Measurements from ENCODE around the gene FBXL5.

The FBXL5 gene, protein sequence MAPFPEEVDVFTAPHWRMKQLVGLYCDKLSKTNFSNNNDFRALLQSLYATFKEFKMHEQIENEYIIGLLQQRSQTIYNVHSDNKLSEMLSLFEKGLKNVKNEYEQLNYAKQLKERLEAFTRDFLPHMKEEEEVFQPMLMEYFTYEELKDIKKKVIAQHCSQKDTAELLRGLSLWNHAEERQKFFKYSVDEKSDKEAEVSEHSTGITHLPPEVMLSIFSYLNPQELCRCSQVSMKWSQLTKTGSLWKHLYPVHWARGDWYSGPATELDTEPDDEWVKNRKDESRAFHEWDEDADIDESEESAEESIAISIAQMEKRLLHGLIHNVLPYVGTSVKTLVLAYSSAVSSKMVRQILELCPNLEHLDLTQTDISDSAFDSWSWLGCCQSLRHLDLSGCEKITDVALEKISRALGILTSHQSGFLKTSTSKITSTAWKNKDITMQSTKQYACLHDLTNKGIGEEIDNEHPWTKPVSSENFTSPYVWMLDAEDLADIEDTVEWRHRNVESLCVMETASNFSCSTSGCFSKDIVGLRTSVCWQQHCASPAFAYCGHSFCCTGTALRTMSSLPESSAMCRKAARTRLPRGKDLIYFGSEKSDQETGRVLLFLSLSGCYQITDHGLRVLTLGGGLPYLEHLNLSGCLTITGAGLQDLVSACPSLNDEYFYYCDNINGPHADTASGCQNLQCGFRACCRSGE

DNA sequence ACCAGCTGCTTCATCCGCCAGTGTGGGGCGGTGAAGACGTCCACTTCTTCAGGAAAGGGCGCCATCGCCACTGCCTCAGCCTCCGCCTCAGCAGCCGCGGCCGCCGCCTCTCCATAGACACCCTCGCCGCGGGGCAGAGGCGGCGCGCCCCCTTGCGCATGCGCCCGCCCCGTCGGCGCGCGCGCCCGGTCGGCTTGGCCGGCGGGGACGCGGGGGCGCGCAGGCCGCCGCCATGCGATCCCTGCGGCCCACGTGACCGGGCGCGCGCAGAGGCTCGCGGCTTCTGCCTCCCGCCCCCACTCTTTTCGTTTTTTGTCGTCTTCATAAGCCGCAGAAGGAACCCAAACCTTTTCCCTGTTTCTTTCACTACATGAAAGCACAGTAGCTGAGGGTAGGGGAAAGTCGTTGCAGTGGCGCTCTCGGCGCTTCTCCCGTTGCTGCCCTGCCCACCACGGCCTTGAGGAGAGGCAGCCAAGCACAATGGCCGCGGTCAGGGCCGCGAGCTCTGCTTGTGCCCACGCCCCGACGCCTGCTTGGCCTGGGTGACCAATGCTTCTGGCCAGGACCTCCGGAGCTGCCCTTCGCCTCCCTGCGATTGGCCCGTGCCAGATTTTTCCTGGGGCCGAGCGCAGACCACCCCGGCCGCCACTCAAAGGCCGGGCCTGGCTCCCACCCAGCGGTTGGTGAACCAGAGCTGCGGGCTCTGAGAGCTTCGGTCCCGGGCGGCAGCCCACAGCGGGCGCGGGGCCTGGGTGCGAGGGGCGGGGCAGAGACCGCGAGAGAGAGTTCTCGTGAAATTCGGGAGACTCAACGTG, at the start of gene FBXL5:
FBXL5 (minus strand) TSS at position 135 of the 815 bp plus-strand sequence; CDS start at position 65, 70 bp downstream.
- DNase-seq (ENCODE audit: low read depth in 2 of 2) = peak; percentile 86 to 92
- peak within 1 kb of the TSS; percentile 72 to 77 for H3K4me3 ChIP-seq (replicated peaks in 1 of 2; ENCODE audit: low read depth in 2 of 2, low read length in 2 of 2)
- TF ChIP-seq, protein P1, sequence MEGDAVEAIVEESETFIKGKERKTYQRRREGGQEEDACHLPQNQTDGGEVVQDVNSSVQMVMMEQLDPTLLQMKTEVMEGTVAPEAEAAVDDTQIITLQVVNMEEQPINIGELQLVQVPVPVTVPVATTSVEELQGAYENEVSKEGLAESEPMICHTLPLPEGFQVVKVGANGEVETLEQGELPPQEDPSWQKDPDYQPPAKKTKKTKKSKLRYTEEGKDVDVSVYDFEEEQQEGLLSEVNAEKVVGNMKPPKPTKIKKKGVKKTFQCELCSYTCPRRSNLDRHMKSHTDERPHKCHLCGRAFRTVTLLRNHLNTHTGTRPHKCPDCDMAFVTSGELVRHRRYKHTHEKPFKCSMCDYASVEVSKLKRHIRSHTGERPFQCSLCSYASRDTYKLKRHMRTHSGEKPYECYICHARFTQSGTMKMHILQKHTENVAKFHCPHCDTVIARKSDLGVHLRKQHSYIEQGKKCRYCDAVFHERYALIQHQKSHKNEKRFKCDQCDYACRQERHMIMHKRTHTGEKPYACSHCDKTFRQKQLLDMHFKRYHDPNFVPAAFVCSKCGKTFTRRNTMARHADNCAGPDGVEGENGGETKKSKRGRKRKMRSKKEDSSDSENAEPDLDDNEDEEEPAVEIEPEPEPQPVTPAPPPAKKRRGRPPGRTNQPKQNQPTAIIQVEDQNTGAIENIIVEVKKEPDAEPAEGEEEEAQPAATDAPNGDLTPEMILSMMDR (IDR thresholded peaks at IDR 0.05; ENCODE audit: low read depth, low read length) = no peak

DNA sequence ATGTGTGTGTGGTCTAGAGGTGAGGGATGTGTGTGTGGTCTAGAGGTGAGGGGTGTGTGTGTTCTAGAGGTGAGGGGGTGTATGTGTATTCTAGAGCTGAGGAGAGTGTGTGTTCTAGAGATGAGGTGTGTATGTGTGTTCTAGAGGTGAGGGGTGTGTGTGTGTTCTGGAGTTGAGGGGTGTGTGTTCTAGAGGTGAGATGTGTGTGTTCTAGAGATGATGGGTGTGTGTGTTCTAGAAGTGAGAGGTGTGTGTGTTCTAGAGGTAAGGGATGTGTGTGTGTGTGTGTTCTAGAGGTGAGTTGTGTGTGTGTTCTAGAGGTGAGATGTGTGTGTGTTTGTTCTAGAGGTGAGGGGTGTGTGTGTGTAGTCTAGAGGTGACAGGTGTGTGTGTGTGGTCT, 49.0 kb upstream of the FBXL5 start:
- TF ChIP-seq, protein P1 (IDR thresholded peaks at IDR 0.05; ENCODE audit: low read depth, low read length) = no peak
- no peak overlapping the region for H3K4me3 ChIP-seq (replicated peaks in 1 of 2; ENCODE audit: low read depth in 2 of 2, low read length in 2 of 2)
- no peak for DNase-seq (ENCODE audit: low read depth in 2 of 2)

DNA sequence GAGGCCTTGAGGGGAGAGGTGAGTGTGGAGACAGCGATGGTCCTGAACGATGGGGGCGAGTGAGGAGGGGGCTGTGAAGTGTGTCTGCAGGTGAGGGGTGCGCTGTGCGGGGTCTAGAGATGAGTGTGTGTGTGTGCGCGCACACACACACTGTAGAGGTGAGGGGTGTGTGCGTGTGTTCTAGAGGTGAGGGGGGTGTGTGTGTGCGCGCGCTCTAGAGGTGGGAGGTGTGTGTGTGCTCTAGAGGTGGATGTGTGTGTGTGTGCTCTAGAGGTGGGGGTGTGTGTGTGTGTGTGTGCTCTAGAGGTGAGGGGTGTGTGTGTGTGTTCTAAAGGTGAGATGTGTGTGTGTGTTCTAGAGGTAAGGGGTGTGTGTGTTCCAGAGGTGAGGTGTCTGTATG, 48.3 kb upstream of the FBXL5 start:
- TF ChIP-seq, protein P1 (IDR thresholded peaks at IDR 0.05; ENCODE audit: low read depth, low read length) = no peak
- no peak for DNase-seq (ENCODE audit: low read depth in 2 of 2)
- peak overlapping the region; percentile 50 to 57 for H3K4me3 ChIP-seq (replicated peaks in 1 of 2; ENCODE audit: low read depth in 2 of 2, low read length in 2 of 2)

DNA sequence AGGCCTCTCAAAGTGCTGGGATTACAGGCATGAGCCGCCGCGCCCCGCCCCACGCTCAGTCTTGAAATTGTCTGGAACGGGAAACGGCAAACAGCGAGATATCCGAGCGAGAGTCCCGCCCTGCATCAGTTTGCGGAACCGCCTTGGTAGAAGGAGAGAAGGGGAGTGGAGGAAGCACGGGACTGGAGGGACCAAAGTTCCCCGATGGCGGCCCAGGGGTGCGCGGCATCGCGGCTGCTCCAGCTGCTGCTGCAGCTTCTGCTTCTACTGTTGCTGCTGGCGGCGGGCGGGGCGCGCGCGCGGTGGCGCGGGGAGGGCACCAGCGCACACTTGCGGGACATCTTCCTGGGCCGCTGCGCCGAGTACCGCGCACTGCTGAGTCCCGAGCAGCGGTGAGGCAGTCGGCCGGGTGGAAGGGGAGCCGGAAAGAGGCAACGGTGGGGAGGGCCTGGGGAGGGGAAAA, 47.8 kb upstream of the FBXL5 start, which contains the start of gene BST1:
BST1 (plus strand) TSS at position 125 of the 463 bp plus-strand sequence; CDS start at position 205, 80 bp downstream.
- peak; percentile 63 for DNase-seq (ENCODE audit: low read depth in 2 of 2)
- TF ChIP-seq, protein P1 (IDR thresholded peaks at IDR 0.05; ENCODE audit: low read depth, low read length) = no peak

DNA sequence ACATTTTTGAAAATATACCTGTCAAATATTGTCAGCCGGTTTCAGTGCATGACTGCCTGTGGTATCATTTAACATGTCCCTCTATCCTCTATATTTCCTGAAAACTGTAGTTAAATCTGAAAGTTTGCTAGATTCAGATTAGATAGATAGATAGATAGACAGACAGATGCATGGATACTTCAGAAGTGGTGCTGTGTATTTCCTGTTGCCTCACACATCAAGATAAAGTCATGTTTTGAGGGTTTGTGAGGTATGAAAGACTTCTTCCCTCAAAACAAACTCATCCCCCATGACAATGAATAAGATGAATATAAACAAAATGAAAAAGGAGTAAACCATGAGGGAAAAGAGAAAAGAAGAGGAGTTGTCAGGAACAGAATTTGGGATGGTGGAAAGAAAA, 41.7 kb upstream of the FBXL5 start:
- TF ChIP-seq, protein P1 (IDR thresholded peaks at IDR 0.05; ENCODE audit: low read depth, low read length) = no peak
- no peak overlapping the region for H3K4me3 ChIP-seq (replicated peaks in 1 of 2; ENCODE audit: low read depth in 2 of 2, low read length in 2 of 2)
- DNase-seq (ENCODE audit: low read depth in 2 of 2) = no peak

More for the DNA sequence above, 47.8 kb upstream of the FBXL5 start, which contains the start of gene BST1:
- H3K4me3 ChIP-seq (replicated peaks in 1 of 2; ENCODE audit: low read depth in 2 of 2, low read length in 2 of 2) = peak within 1 kb of the TSS; percentile 50 to 57

DNA sequence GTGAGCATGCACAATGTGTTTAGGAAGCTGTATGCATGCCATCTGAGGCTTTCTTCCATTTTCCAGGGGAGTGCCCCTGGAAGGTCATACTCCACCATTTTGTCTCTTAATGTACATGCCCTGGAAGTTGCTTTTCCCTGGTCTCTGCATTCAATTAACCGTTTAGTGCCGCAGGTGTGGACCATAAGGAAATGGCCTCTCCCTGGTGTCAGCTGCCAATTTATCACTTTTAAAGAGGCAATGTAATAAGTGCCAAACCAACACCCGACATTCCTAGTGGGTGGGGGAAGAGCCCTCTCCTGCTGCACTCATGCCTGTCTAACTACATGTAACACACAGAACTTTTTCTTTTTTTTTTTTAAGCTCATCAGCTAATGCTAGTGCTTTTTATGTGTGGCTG, 40.6 kb upstream of the FBXL5 start:
- no peak overlapping the region for H3K4me3 ChIP-seq (replicated peaks in 1 of 2; ENCODE audit: low read depth in 2 of 2, low read length in 2 of 2)
- DNase-seq (ENCODE audit: low read depth in 2 of 2) = no peak
- TF ChIP-seq, protein P1 (IDR thresholded peaks at IDR 0.05; ENCODE audit: low read depth, low read length) = no peak

Data from cardiac fibroblast (primary cell).